CD14-positive monocyte (primary cell): ENCODE data around the gene TNIP3. TPM values are rescaled to one million over a fixed set of nuclear protein-coding genes. Genes with fewer than 3 reads are reported as not detected.

Experiments
- DNase-seq, 3 donors: peaks; one replicate each; pipeline ENCODE4 v3.0.0-alpha.2; 2011 to 2022
- H2AFZ ChIP-seq: 2 replicates; pipeline ENCODE4 v1.6.0; 2012; ENCODE audit warnings: mild to moderate bottlenecking, low read depth, low read length, inconsistent platforms; ENCODE audit not compliant: insufficient read depth, poor library complexity, severe bottlenecking
- H3K27ac ChIP-seq, 2 donors: 1 replicate in 1 of 2; 2 replicates in 1 of 2; pipeline ENCODE4 v1.5.1; 2012 to 2013; ENCODE audit warnings: low read length in 2 of 2, control low read depth in 1 of 2, inconsistent platforms in 1 of 2, low read depth in 1 of 2, mild to moderate bottlenecking in 1 of 2
- H3K27me3 ChIP-seq, 2 donors: one replicate each; pipeline versions ENCODE4 v1.6.0 to v1.6.1; 2011 to 2013; ENCODE audit warnings: low read length in 2 of 2; ENCODE audit not compliant: control insufficient read depth in 2 of 2, insufficient read depth in 2 of 2
- H3K36me3 ChIP-seq, 2 donors: replicated peaks in 1 of 2; 1 replicate in 1 of 2; 2 replicates in 1 of 2; pipeline versions ENCODE4 v1.5.1 to v1.6.1; 2012 to 2013; ENCODE audit warnings: low read length in 2 of 2, control low read depth in 1 of 2, inconsistent platforms in 1 of 2, mild to moderate bottlenecking in 1 of 2; ENCODE audit not compliant: insufficient read depth in 2 of 2, control insufficient read depth in 1 of 2
- H3K4me1 ChIP-seq, 2 donors: 1 replicate in 1 of 2; 2 replicates in 1 of 2; pipeline versions ENCODE4 v1.5.1 to v1.6.1; 2012 to 2013; ENCODE audit warnings: low read length in 2 of 2, control low read depth in 1 of 2, inconsistent platforms in 1 of 2, mild to moderate bottlenecking in 1 of 2, moderate library complexity in 1 of 2; ENCODE audit not compliant: insufficient read depth in 2 of 2, control insufficient read depth in 1 of 2
- H3K4me2 ChIP-seq: replicated peaks from 2 replicates; pipeline ENCODE3; 2012; ENCODE audit warnings: low read length, moderate library complexity, mild to moderate bottlenecking; ENCODE audit not compliant: poor library complexity, severe bottlenecking; ENCODE audit errors: extremely low read depth
- H3K4me3 ChIP-seq, 3 experiments: fragments of 200-600 bp in 1 of 3; sonication (generic) in 1 of 3; replicated peaks in 1 of 3; 1 replicate in 2 of 3; 2 replicates in 1 of 3; pipeline ENCODE4 v1.5.1; 2011 to 2013; ENCODE audit warnings: low read length in 3 of 3, mild to moderate bottlenecking in 3 of 3, control low read depth in 2 of 3, low read depth in 2 of 3, inconsistent platforms in 1 of 3, moderate library complexity in 1 of 3
- H3K79me2 ChIP-seq: 2 replicates; pipeline ENCODE4 v1.6.0; 2012; ENCODE audit warnings: mild to moderate bottlenecking, control low read depth, inconsistent platforms, low read length, moderate library complexity; ENCODE audit not compliant: insufficient read depth
- H3K9ac ChIP-seq: 2 replicates; pipeline ENCODE4 v1.6.0; 2017; ENCODE audit warnings: low read length, mild to moderate bottlenecking; ENCODE audit not compliant: insufficient read depth, poor library complexity, severe bottlenecking
- H3K9me3 ChIP-seq, 2 donors: replicated peaks in 1 of 2; 1 replicate in 1 of 2; 2 replicates in 1 of 2; pipeline versions ENCODE4 v1.5.1 to v1.6.1; 2012 to 2013; ENCODE audit warnings: low read length in 2 of 2, control low read depth in 1 of 2; ENCODE audit not compliant: control insufficient read depth in 1 of 2, insufficient read depth in 1 of 2
- H4K20me1 ChIP-seq: 2 replicates; pipeline ENCODE4 v1.6.0; 2012; ENCODE audit warnings: mild to moderate bottlenecking, low read length, control low read depth, moderate library complexity; ENCODE audit not compliant: insufficient read depth
- H3K27ac Mint-ChIP-seq, 7 donors: one replicate each; pipeline ENCODE4 v1.8.0; 2020; ENCODE audit warnings: mild to moderate bottlenecking in 7 of 7, mixed read lengths in 7 of 7, moderate library complexity in 6 of 7, inconsistent platforms in 2 of 7
- H3K27me3 Mint-ChIP-seq, 3 donors: one replicate each; pipeline ENCODE4 v1.8.0; 2021 to 2022; ENCODE audit warnings: low read depth in 3 of 3, mild to moderate bottlenecking in 3 of 3, mixed read lengths in 3 of 3, moderate library complexity in 3 of 3, inconsistent platforms in 1 of 3
- H3K36me3 Mint-ChIP-seq, 2 donors: one replicate each; pipeline ENCODE4 v1.8.0; 2020; ENCODE audit warnings: mixed read lengths in 2 of 2, inconsistent platforms in 1 of 2, mild to moderate bottlenecking in 1 of 2
- H3K4me1 Mint-ChIP-seq: one replicate; pipeline ENCODE4 v1.8.0; 2020; ENCODE audit warnings: mild to moderate bottlenecking, mixed read lengths
- H3K4me3 Mint-ChIP-seq, 2 donors: one replicate each; pipeline ENCODE4 v1.8.0; 2020; ENCODE audit warnings: mild to moderate bottlenecking in 2 of 2, mixed read lengths in 2 of 2, moderate library complexity in 1 of 2
- H3K9me3 Mint-ChIP-seq, 7 donors: one replicate each; pipeline ENCODE4 v1.8.0; 2020 to 2022; ENCODE audit warnings: mixed read lengths in 7 of 7, mild to moderate bottlenecking in 6 of 7, moderate library complexity in 6 of 7, inconsistent platforms in 2 of 7
- WGBS: methylation state at CpG from one replicate; pipeline ENCODE4 v1.1.5; 2013; ENCODE audit warnings: missing lambda C conversion rate; ENCODE audit not compliant: insufficient coverage; 5-methylcytosine and 5-hydroxymethylcytosine counted together
- intact Hi-C, 2 donors: fragments of 100-400 bp; cut with micrococcal nuclease; formaldehyde crosslinking; loops; one replicate each; pipeline versions ENCODE4 v1.15.0 to v1.15.1; 2023
- polyA plus RNA-seq, 3 donors: library from polyadenylated mRNA; depleted of rRNA in 1 of 3; unstranded in 2 of 3; stranded (reverse) in 1 of 3; fragments of 300-500 nt in 2 of 3; fragments of >200 nt in 1 of 3; fragmentation: Illumina TruSeq in 2 of 3; gene quantifications; 1 replicate in 2 of 3; 2 replicates in 1 of 3; pipeline ENCODE4 v1.2.3, GENCODE V29; 2012 to 2021
- TF ChIP-seq, protein P1 (sequence below): fragments of 200-600 bp; IDR thresholded peaks from one replicate; pipeline ENCODE4 v1.8.0; 2022; ENCODE audit warnings: antibody characterized with exemption, mild to moderate bottlenecking

Gene TNIP3
- polyA plus RNA-seq, 3 donors = 0.20 TPM; not detected in 2

GRCh38 chr4:121151942-121152341 lies 12.2 kb downstream of the TNIP3 start:
- Histone ChIP-seq H2AFZ (no peak overlapping the region), H3K4me3 (no peak overlapping the region), H4K20me1 (no peaks in the 10 kb centered on the region), H3K4me1 (peaks cover 30 to 38% of the 10 kb centered on the region in 2 donors), H3K9me3 (no peaks in the 10 kb centered on the region), H3K4me2 (no peak overlapping the region), H3K27ac (no peak overlapping the region), H3K27me3 (peaks cover 5 to 11% of the 10 kb centered on the region in 2 donors), H3K79me2 (no peaks in the 10 kb centered on the region), H3K9ac (no peak overlapping the region), H3K36me3 (no peaks in the 10 kb centered on the region)
- no peaks in the 10 kb centered on the region for H3K36me3 Mint-ChIP-seq
- H3K4me1 Mint-ChIP-seq = peaks cover 33% of the 10 kb centered on the region
- intact Hi-C loops = no loop called here
- H3K27ac Mint-ChIP-seq = no peak overlapping the region
- no peak overlapping the region for H3K4me3 Mint-ChIP-seq
- WGBS = no CpG with 5 or more reads among the region's 1 CpG
- H3K27me3 Mint-ChIP-seq = peaks cover 0 to 19% (median 10%) of the 10 kb centered on the region in 3 donors
- peaks cover 0 to 7% (median 0%) of the 10 kb centered on the region in 7 donors for H3K9me3 Mint-ChIP-seq
- no peak for DNase-seq
- TF ChIP-seq, protein P1, sequence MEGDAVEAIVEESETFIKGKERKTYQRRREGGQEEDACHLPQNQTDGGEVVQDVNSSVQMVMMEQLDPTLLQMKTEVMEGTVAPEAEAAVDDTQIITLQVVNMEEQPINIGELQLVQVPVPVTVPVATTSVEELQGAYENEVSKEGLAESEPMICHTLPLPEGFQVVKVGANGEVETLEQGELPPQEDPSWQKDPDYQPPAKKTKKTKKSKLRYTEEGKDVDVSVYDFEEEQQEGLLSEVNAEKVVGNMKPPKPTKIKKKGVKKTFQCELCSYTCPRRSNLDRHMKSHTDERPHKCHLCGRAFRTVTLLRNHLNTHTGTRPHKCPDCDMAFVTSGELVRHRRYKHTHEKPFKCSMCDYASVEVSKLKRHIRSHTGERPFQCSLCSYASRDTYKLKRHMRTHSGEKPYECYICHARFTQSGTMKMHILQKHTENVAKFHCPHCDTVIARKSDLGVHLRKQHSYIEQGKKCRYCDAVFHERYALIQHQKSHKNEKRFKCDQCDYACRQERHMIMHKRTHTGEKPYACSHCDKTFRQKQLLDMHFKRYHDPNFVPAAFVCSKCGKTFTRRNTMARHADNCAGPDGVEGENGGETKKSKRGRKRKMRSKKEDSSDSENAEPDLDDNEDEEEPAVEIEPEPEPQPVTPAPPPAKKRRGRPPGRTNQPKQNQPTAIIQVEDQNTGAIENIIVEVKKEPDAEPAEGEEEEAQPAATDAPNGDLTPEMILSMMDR = no peak

GRCh38 chr4:121150486-121150885 lies 13.6 kb downstream of the TNIP3 start:
- H3K27ac Mint-ChIP-seq = no peak overlapping the region
- Histone ChIP-seq H3K4me2 (no peak overlapping the region), H3K27ac (no peak overlapping the region), H3K4me1 (peaks cover 18 to 23% of the 10 kb centered on the region in 2 donors), H4K20me1 (no peaks in the 10 kb centered on the region), H2AFZ (no peak overlapping the region), H3K9ac (no peak overlapping the region), H3K36me3 (no peaks in the 10 kb centered on the region), H3K79me2 (no peaks in the 10 kb centered on the region), H3K27me3 (peaks cover 6 to 14% of the 10 kb centered on the region in 2 donors), H3K4me3 (no peak overlapping the region), H3K9me3 (no peaks in the 10 kb centered on the region)
- WGBS = 80% methylated on average over 1 of the region's 1 CpG
- H3K4me3 Mint-ChIP-seq = no peak overlapping the region
- intact Hi-C loops = no loop called here
- H3K36me3 Mint-ChIP-seq = no peaks in the 10 kb centered on the region
- no peak for DNase-seq
- peaks cover 23% of the 10 kb centered on the region for H3K4me1 Mint-ChIP-seq
- H3K27me3 Mint-ChIP-seq = peaks cover 0 to 19% (median 15%) of the 10 kb centered on the region in 3 donors
- TF ChIP-seq, protein P1 = no peak
- peaks cover 0 to 7% (median 0%) of the 10 kb centered on the region in 7 donors for H3K9me3 Mint-ChIP-seq
